Aorta (tissue), 5 donors: Measurements from ENCODE around the gene SSPN. TPM values are rescaled to one million over a fixed set of nuclear protein-coding genes. Genes with fewer than 3 reads are reported as not detected.

ENCODE experiments used
- ATAC-seq: fragments of 200-7000 bp; cut with Tn5 transposase; one replicate; pipeline ENCODE4 v1.9.1; 2022; ENCODE audit warnings: moderate library complexity; ENCODE audit not compliant: low FRiP score
- DNase-seq, 2 donors: peaks; one replicate each; pipeline ENCODE4 v3.0.0-alpha.2; 2020
- H3K27ac ChIP-seq, 2 donors: one replicate each; pipeline ENCODE4 v1.5.1; 2013; ENCODE audit warnings: low read length in 2 of 2, mild to moderate bottlenecking in 2 of 2, moderate library complexity in 2 of 2, control low read depth in 1 of 2, inconsistent platforms in 1 of 2, low read depth in 1 of 2
- H3K27me3 ChIP-seq, 2 donors: one replicate each; pipeline ENCODE4 v1.6.1; 2013; ENCODE audit warnings: control low read depth in 1 of 2, low read length in 1 of 2, mild to moderate bottlenecking in 1 of 2, moderate library complexity in 1 of 2; ENCODE audit not compliant: insufficient read depth in 2 of 2, control insufficient read depth in 1 of 2
- H3K36me3 ChIP-seq, 2 donors: one replicate each; pipeline ENCODE4 v1.6.1; 2013; ENCODE audit warnings: control low read depth in 1 of 2, low read length in 1 of 2, mild to moderate bottlenecking in 1 of 2; ENCODE audit not compliant: insufficient read depth in 2 of 2, control insufficient read depth in 1 of 2
- H3K4me1 ChIP-seq, 2 donors: one replicate each; pipeline ENCODE4 v1.6.1; 2013; ENCODE audit warnings: low read length in 2 of 2, control low read depth in 1 of 2, mild to moderate bottlenecking in 1 of 2, moderate library complexity in 1 of 2; ENCODE audit not compliant: insufficient read depth in 2 of 2, control insufficient read depth in 1 of 2
- H3K4me3 ChIP-seq, 2 donors: one replicate each; pipeline ENCODE4 v1.5.1; 2013; ENCODE audit warnings: low read length in 2 of 2, control low read depth in 1 of 2, mild to moderate bottlenecking in 1 of 2
- H3K9me3 ChIP-seq: one replicate; pipeline ENCODE4 v1.6.1; 2013; ENCODE audit warnings: mild to moderate bottlenecking, low read length; ENCODE audit not compliant: control insufficient read depth
- WGBS, 2 donors: extraction: QIAGEN DNeasy Blood & Tissue Kit; methylation state at CpG; one replicate each; pipeline ENCODE4 v1.1.7; 2013; 5-methylcytosine and 5-hydroxymethylcytosine counted together
- intact Hi-C, 2 donors: fragments of 100-400 bp; cut with DNase I; formaldehyde crosslinking; loops; one replicate each; pipeline versions ENCODE4 v1.14.2 to v1.15.0; 2022
- polyA plus RNA-seq, 2 donors: library from polyadenylated mRNA; stranded (reverse); fragments of 200-250 nt; gene quantifications; one replicate each; pipeline ENCODE4 v1.2.3, GENCODE V29; 2013
- total RNA-seq, 2 donors: library from RNA; stranded (reverse); fragmentation: NEBNext Ultra II Directional; extraction: Animal tissue kit (Norgen Biotek cat#: 25700); gene quantifications; one replicate each; pipeline ENCODE4 v1.2.1, GENCODE V29; 2021
- donor health status: healthy with polysubstance abuse.
- donor health status: Bipolar disorder and iron deficiency.
- donor health status: DM: no; HTN: no; CAD: no.
- donor health status: DM: no; HTN: no; CAD: no.
- donor health status: DM: yes; HTN: yes; CAD: no.

SSPN gene
- total and polyA plus RNA-seq, 4 donors = 24.5 to 109 (median 35.6) TPM

DNA sequence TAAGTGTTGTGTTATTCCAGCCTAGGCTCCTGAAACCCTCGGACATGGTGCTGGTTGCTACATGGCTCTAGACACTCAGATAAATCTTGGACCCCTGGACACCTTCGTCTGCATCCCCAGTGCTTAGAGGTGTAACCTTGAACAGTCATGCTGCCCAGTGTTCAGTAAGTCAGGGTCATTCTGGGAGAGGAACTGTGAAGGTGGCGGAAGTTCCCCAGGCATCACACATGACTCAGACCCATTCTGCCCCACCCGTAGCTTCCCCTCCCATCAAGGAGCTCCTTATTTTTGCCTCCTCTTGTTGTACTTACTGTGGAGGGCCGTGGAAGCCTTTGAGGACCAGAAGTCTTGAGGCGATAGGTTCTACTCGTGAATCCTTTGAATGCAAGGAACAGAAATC is 18.1 kb upstream of the SSPN start:
- WGBS, 2 donors = 77 to 79% methylated on average over 7 of the region's 7 CpGs
- DNase-seq (no peak), ATAC-seq (no peak)
- intact Hi-C loops = no loop called here
- H3K9me3 ChIP-seq = no peaks in the 10 kb centered on the region
- no peaks in the 10 kb centered on the region for H3K36me3 ChIP-seq
- no peak overlapping the region for H3K27ac ChIP-seq
- H3K27me3 ChIP-seq = no peaks in the 10 kb centered on the region
- no peak overlapping the region for H3K4me3 ChIP-seq
- H3K4me1 ChIP-seq = no peaks in the 10 kb centered on the region

GRCh38 chr12:26179826-26180225 is 15.5 kb upstream of the SSPN start:
- WGBS, 2 donors = 92 to 93% methylated on average over 4 of the region's 4 CpGs
- intact Hi-C loops = no loop called here
- DNase-seq (no peak), ATAC-seq (no peak)
- Histone ChIP-seq H3K36me3 (no peaks in the 10 kb centered on the region), H3K4me1 (no peaks in the 10 kb centered on the region), H3K27me3 (no peaks in the 10 kb centered on the region), H3K4me3 (no peak overlapping the region), H3K9me3 (no peaks in the 10 kb centered on the region), H3K27ac (no peak overlapping the region)

GRCh38 chr12:26182377-26182776 is 13.0 kb upstream of the SSPN start:
- ATAC-seq (no peak), DNase-seq (no peak)
- Histone ChIP-seq H3K4me3 (no peak overlapping the region), H3K9me3 (no peaks in the 10 kb centered on the region), H3K27me3 (no peaks in the 10 kb centered on the region), H3K36me3 (no peaks in the 10 kb centered on the region), H3K27ac (no peak overlapping the region), H3K4me1 (no peaks in the 10 kb centered on the region)
- intact Hi-C loops = no loop called here
- 80 to 85% methylated on average over 2 of the region's 2 CpGs for WGBS, 2 donors

- WGBS, 2 donors = 93 to 99% methylated on average over 7 of the region's 7 CpGs
- H3K36me3 ChIP-seq = no peaks in the 10 kb centered on the region
- H3K4me3 ChIP-seq = no peak overlapping the region
- H3K9me3 ChIP-seq = no peaks in the 10 kb centered on the region
- H3K27ac ChIP-seq = no peak overlapping the region
- no peaks in the 10 kb centered on the region for H3K4me1 ChIP-seq
- DNase-seq (no peak), ATAC-seq (no peak)
- no peaks in the 10 kb centered on the region for H3K27me3 ChIP-seq
- intact Hi-C loops = no loop called here
Observed at GRCh38 chr12:26185532-26186320, 9.6 kb upstream of the SSPN start.

DNA sequence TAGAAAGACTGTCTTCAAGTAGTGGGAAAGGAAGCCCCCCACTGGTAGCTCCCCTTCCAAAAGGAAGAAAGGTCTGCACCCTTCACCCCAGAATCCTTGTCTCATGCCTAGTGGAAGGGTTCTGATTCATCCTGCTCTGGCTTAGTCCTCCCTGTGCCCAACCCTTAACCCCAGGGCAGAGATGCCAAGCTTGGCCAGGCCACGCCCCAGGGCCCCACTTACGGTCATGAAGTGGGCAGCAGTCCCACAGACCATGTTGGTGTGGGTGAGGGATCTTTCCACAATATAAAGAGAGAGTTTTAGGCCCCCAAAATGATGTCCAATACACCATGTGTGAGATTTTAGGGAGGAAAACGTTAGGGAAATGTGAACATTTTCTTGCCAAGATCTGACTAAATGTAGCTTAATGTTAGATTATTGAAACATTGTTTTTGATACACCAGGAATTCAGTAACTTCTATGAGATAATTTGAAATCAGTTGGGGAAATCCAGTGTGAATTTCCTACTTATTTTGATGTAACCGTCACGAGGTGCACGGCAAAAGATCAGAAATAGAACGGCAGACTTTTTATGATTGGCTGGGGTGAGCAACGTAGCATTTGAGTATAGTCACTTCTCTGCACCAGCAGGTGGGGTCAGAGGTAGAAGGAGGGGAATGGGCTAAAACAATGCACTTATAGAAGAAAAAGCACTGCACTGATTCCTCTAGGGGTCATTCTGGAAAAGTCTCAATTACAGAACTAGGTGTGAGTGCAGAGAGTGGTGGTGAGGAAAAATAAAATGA is 8.2 kb upstream of the SSPN start:
- DNase-seq = no peak
- H3K9me3 ChIP-seq = no peaks in the 10 kb centered on the region
- no peaks in the 10 kb centered on the region for H3K36me3 ChIP-seq
- no peak overlapping the region for H3K4me3 ChIP-seq
- intact Hi-C loops = no loop called here
- no peak overlapping the region for H3K27ac ChIP-seq
- no peaks in the 10 kb centered on the region for H3K27me3 ChIP-seq
- ATAC-seq = no peak
- no peaks in the 10 kb centered on the region for H3K4me1 ChIP-seq
- 49 to 64% methylated on average over 8 of the region's 8 CpGs for WGBS, 2 donors

DNA sequence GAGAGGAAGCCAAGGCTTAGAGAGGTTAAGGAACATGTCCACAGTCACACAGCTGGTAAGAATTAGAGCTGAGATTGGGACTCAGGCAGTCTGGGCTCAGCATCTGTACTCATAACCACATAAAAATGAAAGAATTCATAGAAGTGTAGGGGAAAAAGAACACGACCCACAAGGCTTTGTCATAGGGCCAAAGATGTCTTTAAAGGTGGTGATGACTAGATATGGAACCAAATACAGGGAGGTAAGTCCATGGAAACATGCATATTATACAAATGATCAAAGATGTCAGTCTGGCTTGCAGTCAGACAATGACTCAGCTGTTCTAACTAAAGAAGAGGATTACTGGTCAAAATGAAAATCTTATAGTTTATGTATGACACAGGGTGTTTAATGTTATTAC is 7.2 kb upstream of the SSPN start:
- Histone ChIP-seq H3K27me3 (no peaks in the 10 kb centered on the region), H3K36me3 (no peaks in the 10 kb centered on the region), H3K9me3 (no peaks in the 10 kb centered on the region), H3K27ac (no peak overlapping the region), H3K4me1 (no peaks in the 10 kb centered on the region), H3K4me3 (no peak overlapping the region)
- no peak for ATAC-seq
- no peak for DNase-seq
- WGBS, 2 donors = 34 to 38% methylated on average over 1 of the region's 1 CpG
- intact Hi-C loops = no loop called here

DNA sequence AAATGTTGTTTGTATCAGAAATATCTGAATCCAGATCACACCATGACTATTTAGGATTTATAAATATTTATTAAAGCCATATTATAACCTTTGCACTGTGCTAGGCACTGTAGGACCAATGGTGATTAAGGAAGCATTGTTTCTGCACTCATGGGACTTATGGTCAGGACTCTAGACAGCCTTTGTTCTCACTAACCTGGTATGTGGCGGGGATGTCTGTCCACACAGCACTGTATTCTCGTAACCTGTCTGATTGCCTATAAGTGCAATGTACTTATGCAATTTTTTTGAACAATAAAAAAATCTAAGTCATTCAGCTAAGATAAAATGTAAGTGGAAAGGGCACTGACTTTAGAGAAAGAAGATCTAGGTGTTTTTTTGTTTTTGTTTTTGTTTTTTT is 6.7 kb upstream of the SSPN start:
- DNase-seq (no peak), ATAC-seq (no peak)
- H3K4me3 ChIP-seq = no peak overlapping the region
- no peaks in the 10 kb centered on the region for H3K9me3 ChIP-seq
- 97 to 99% methylated on average over 2 of the region's 2 CpGs for WGBS, 2 donors
- H3K36me3 ChIP-seq = no peaks in the 10 kb centered on the region
- intact Hi-C loops = no loop called here
- no peaks in the 10 kb centered on the region for H3K4me1 ChIP-seq
- no peaks in the 10 kb centered on the region for H3K27me3 ChIP-seq
- no peak overlapping the region for H3K27ac ChIP-seq

DNA sequence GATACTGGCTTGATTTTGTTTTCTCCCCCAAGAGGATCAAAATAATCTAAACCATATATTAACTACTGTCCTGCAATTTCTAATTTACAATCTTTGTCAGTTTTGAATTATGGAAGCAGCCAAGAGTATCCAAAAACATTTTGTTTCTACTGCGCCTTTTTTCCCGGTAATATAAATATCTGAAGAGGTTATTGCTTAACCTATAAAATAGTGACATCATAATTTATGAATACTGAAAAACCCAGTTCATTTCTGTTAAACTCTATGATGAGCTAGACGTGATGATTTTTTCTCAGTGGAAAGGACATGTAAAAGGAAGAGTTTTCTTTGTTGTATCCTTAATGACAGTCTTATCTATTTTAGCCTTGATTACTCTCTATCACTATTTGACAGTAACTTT is 3.2 kb upstream of the SSPN start:
- Histone ChIP-seq H3K9me3 (no peaks in the 10 kb centered on the region), H3K27ac (no peak overlapping the region), H3K27me3 (no peaks in the 10 kb centered on the region), H3K36me3 (no peaks in the 10 kb centered on the region), H3K4me3 (no peak overlapping the region), H3K4me1 (peaks cover 0 to under 1% of the 10 kb centered on the region in 2 donors)
- ATAC-seq (no peak), DNase-seq (no peak)
- intact Hi-C loops = loop anchor here in 1 of 2 donors (5.0 kb wide), 1 partner anchor 35 kb away; no protein-coding TSS in a partner anchor
- 93 to 95% methylated on average over 3 of the region's 3 CpGs for WGBS, 2 donors

DNA sequence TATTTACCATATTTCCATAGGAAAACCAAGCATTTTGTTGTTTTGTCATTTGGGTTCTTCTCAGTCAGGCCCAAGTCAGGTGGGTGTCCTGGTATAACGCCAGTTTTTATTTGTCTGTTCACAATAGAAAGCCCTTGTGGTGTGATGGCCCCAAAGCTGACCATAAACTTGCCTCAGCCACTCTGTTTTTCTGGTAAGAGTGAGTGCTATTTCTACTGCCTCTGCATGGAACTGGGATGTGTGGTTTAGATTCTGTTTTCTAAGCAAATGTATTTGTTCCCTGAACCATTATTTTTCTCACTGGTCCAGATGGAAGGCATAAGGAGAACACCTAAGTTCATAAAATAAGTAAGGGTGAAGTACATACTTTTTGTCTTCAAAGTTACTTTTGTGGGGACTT is 1.8 kb upstream of the SSPN start:
- Histone ChIP-seq H3K27me3 (no peaks in the 10 kb centered on the region), H3K4me1 (peaks cover 0 to 2% of the 10 kb centered on the region in 2 donors), H3K9me3 (no peaks in the 10 kb centered on the region), H3K4me3 (no peak overlapping the region), H3K27ac (no peak overlapping the region), H3K36me3 (no peaks in the 10 kb centered on the region)
- 93 to 96% methylated on average over 1 of the region's 1 CpG for WGBS, 2 donors
- ATAC-seq = no peak
- intact Hi-C loops = loop anchor here in 1 of 2 donors (5.0 kb wide), 1 partner anchor 36 kb away; no protein-coding TSS in a partner anchor
- DNase-seq = no peak
